Esophagus (tissue), 2 donors: Measurements from ENCODE around the gene GAMT. TPM values are rescaled to one million over a fixed set of nuclear protein-coding genes. Genes with fewer than 3 reads are reported as not detected.

Source experiments
- H3K27ac ChIP-seq, 2 donors: one replicate each; pipeline ENCODE4 v1.5.1; 2013; ENCODE audit warnings: low read depth in 2 of 2, mild to moderate bottlenecking in 2 of 2, inconsistent platforms in 1 of 2, low read length in 1 of 2, moderate library complexity in 1 of 2
- H3K27me3 ChIP-seq, 2 donors: one replicate each; pipeline ENCODE4 v1.6.1; 2013; ENCODE audit warnings: low read length in 2 of 2, control low read depth in 1 of 2, mild to moderate bottlenecking in 1 of 2; ENCODE audit not compliant: insufficient read depth in 2 of 2, control insufficient read depth in 1 of 2
- H3K36me3 ChIP-seq, 2 donors: one replicate each; pipeline ENCODE4 v1.6.1; 2013; ENCODE audit warnings: low read length in 1 of 2; ENCODE audit not compliant: control insufficient read depth in 2 of 2, insufficient read depth in 2 of 2
- H3K4me1 ChIP-seq, 2 donors: one replicate each; pipeline ENCODE4 v1.6.1; 2013; ENCODE audit warnings: low read length in 1 of 2; ENCODE audit not compliant: control insufficient read depth in 2 of 2, insufficient read depth in 2 of 2
- H3K4me3 ChIP-seq, 2 donors: one replicate each; pipeline ENCODE4 v1.5.1; 2013; ENCODE audit warnings: low read length in 2 of 2, mild to moderate bottlenecking in 2 of 2, low read depth in 1 of 2, moderate library complexity in 1 of 2
- H3K9me3 ChIP-seq, 2 donors: one replicate each; pipeline ENCODE4 v1.6.1; 2013; ENCODE audit warnings: mild to moderate bottlenecking in 2 of 2, low read depth in 1 of 2, low read length in 1 of 2, moderate library complexity in 1 of 2; ENCODE audit not compliant: control insufficient read depth in 2 of 2, insufficient read depth in 1 of 2
- WGBS, 2 donors: extraction: QIAGEN DNeasy Blood & Tissue Kit; methylation state at CpG; one replicate each; pipeline ENCODE4 v1.1.7; 2013; 5-methylcytosine and 5-hydroxymethylcytosine counted together
- polyA plus RNA-seq, 2 donors: library from polyadenylated mRNA; stranded (reverse); fragments of 200-250 nt; gene quantifications; one replicate each; pipeline ENCODE4 v1.2.3, GENCODE V29; 2013
- donor health status: healthy with polysubstance abuse.
- donor health status: Bipolar disorder and iron deficiency.

Gene GAMT
- polyA plus RNA-seq, 2 donors = 10.9 to 18.4 TPM

DNA sequence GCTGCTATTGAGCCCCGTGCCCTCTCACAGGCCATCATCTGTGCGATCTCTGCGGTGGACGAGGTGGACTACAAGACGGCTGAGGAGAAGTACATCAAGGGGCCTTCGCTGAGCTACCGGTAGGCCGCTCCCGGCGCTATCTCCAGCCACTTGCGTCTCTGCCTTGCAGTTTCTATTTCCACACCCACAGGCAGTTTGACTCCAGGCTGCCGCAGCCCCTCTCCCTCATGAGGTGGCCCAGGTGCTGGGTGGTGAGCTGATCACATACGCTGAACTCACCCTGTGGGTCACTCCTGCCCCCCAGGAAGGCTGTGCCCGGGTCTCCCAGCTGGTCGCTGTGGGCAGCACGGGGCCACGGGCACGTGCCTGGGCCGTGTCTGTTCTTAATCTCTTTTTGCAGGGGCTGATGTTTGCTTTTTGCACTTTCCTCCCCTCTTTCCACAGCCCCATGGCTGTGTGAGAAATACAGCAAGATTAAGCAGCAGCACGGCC lies 28.3 kb downstream of the GAMT start:
- H3K4me1 ChIP-seq = no peaks in the 10 kb centered on the region
- no peak overlapping the region for H3K4me3 ChIP-seq
- peak overlapping the region; percentile 37 to 61 for H3K27ac ChIP-seq
- H3K9me3 ChIP-seq = peaks cover 0 to 3% of the 10 kb centered on the region in 2 donors
- WGBS, 2 donors = 60 to 76% methylated on average over 20 of the region's 20 CpGs
- no peaks in the 10 kb centered on the region for H3K27me3 ChIP-seq
- peaks cover 8 to 48% of the 10 kb centered on the region in 2 donors for H3K36me3 ChIP-seq

DNA sequence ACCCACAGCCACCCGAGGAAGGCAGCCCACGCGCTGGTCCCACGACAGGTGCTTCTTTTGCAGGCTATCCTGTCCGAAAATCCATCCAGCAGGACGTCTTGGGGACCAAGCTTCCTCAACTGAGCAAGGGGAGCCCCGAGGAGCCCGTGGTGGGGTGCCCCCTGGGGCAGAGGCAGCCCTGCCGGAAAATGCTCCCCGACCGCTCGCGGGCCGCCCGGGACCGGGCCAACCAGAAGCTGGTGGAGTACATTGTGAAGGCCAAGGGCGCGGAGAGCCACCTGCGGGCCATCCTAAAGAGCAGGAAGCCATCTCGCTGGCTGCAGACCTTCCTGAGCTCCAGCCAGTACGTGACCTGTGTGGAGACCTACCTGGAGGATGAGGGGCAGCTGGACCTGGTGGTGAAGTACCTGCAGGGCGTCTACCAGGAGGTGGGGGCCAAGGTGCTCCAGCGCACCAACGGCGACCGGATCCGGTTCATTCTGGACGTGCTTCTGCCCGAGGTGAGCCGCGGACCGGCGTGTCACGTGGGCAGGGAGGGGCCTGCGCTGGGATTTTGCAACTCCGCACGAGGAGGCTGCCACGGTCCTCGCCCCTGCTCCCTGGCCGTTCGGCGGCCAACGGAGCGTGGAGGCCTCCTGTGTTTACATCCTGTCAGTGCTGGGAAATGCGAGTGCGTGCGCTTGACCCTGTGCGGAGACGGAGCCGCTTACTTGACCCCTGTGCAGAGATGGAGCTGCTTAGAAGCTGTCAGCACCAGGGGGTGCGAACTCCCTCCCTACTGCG lies 30.6 kb downstream of the GAMT start:
- Histone ChIP-seq H3K9me3 (no peaks in the 10 kb centered on the region), H3K36me3 (peaks cover 8 to 50% of the 10 kb centered on the region in 2 donors), H3K27ac (no peak overlapping the region), H3K27me3 (no peaks in the 10 kb centered on the region), H3K4me3 (no peak overlapping the region), H3K4me1 (no peaks in the 10 kb centered on the region)
- WGBS, 2 donors = 91 to 95% methylated on average over 52 of the region's 52 CpGs

- H3K36me3 ChIP-seq = peaks cover 8 to 55% of the 10 kb centered on the region in 2 donors
Observed at GRCh38 chr19:1369214-1369805, 32.0 kb downstream of the GAMT start.

GRCh38 chr19:1366899-1367870 lies 34.2 kb downstream of the GAMT start:
- no peaks in the 10 kb centered on the region for H3K4me1 ChIP-seq
- H3K9me3 ChIP-seq = no peaks in the 10 kb centered on the region
- no peaks in the 10 kb centered on the region for H3K27me3 ChIP-seq
- H3K27ac ChIP-seq = no peak overlapping the region
- WGBS, 2 donors = 86 to 87% methylated on average over 35 of the region's 35 CpGs
- peaks cover 11 to 55% of the 10 kb centered on the region in 2 donors for H3K36me3 ChIP-seq
- no peak overlapping the region for H3K4me3 ChIP-seq

More at GRCh38 chr19:1369214-1369805, 32.0 kb downstream of the GAMT start:
- 92 to 95% methylated on average over 18 of the region's 18 CpGs for WGBS, 2 donors
- Histone ChIP-seq H3K27me3 (no peaks in the 10 kb centered on the region), H3K4me1 (no peaks in the 10 kb centered on the region), H3K27ac (no peak overlapping the region), H3K4me3 (no peak overlapping the region), H3K9me3 (no peaks in the 10 kb centered on the region)

GRCh38 chr19:1366296-1366695 lies 35.0 kb downstream of the GAMT start:
- no peaks in the 10 kb centered on the region for H3K9me3 ChIP-seq
- no peak overlapping the region for H3K27ac ChIP-seq
- 93 to 94% methylated on average over 10 of the region's 10 CpGs for WGBS, 2 donors
- H3K27me3 ChIP-seq = no peaks in the 10 kb centered on the region
- H3K4me3 ChIP-seq = no peak overlapping the region
- H3K36me3 ChIP-seq = peaks cover 11 to 53% of the 10 kb centered on the region in 2 donors
- H3K4me1 ChIP-seq = peaks cover 0 to 4% of the 10 kb centered on the region in 2 donors

GRCh38 chr19:1365319-1366269 lies 35.7 kb downstream of the GAMT start:
- H3K9me3 ChIP-seq = no peaks in the 10 kb centered on the region
- no peaks in the 10 kb centered on the region for H3K27me3 ChIP-seq
- 88 to 89% methylated on average over 37 of the region's 37 CpGs for WGBS, 2 donors

GRCh38 chr19:1364070-1364704 lies 37.2 kb downstream of the GAMT start:
- H3K4me3 ChIP-seq = no peak overlapping the region
- no peaks in the 10 kb centered on the region for H3K27me3 ChIP-seq
- peaks cover 0 to 7% of the 10 kb centered on the region in 2 donors for H3K4me1 ChIP-seq
- no peaks in the 10 kb centered on the region for H3K9me3 ChIP-seq
- H3K36me3 ChIP-seq = peaks cover 3 to 35% of the 10 kb centered on the region in 2 donors
- no peak overlapping the region for H3K27ac ChIP-seq
- 76 to 81% methylated on average over 15 of the region's 15 CpGs for WGBS, 2 donors

More at GRCh38 chr19:1365319-1366269, 35.7 kb downstream of the GAMT start:
- H3K27ac ChIP-seq = no peak overlapping the region
- peaks cover 4 to 46% of the 10 kb centered on the region in 2 donors for H3K36me3 ChIP-seq
- H3K4me1 ChIP-seq = peaks cover 0 to 6% of the 10 kb centered on the region in 2 donors
- H3K4me3 ChIP-seq = no peak overlapping the region

- H3K4me3 ChIP-seq = no peak overlapping the region
- H3K9me3 ChIP-seq = no peaks in the 10 kb centered on the region
- peaks cover 3 to 36% of the 10 kb centered on the region in 2 donors for H3K36me3 ChIP-seq
- peaks cover 0 to 7% of the 10 kb centered on the region in 2 donors for H3K4me1 ChIP-seq
- H3K27ac ChIP-seq = peak overlapping the region in 1 of 2 donors; percentile 42
- 72 to 75% methylated on average over 10 of the region's 10 CpGs for WGBS, 2 donors
- H3K27me3 ChIP-seq = no peaks in the 10 kb centered on the region
Observed at GRCh38 chr19:1363599-1363998, 37.7 kb downstream of the GAMT start.
